Subcutaneous adipose tissue (tissue), 4 donors: ENCODE measurements around the gene AKAP11. TPM values are rescaled to one million over a fixed set of nuclear protein-coding genes. Genes with fewer than 3 reads are reported as not detected.

Experiments used
- CTCF ChIP-seq: fragments of 450-650 bp; IDR thresholded peaks from one replicate; pipeline ENCODE4 v1.5.1; 2016; ENCODE audit warnings: low read depth, mild to moderate bottlenecking, control low read depth, antibody characterized with exemption, moderate library complexity
- total RNA-seq, 4 donors: library from RNA; depleted of rRNA; stranded (reverse); fragments of >200 nt; gene quantifications; one replicate each; pipeline ENCODE4 v1.1.0, GENCODE V29; 2016

Gene AKAP11
- total RNA-seq, 4 donors from 2014 or later = 34.1 to 50.9 (median 39.2) TPM

GRCh38 chr13:42331009-42331408 is 59.1 kb downstream of the AKAP11 start:
- TF ChIP-seq CTCF = no peak

- TF ChIP-seq CTCF = no peak
Observed at GRCh38 chr13:42333613-42334328, 61.8 kb downstream of the AKAP11 start.

GRCh38 chr13:42334329-42334706 is 62.4 kb downstream of the AKAP11 start:
- no peak for TF ChIP-seq CTCF

- TF ChIP-seq CTCF = no peak
Observed at GRCh38 chr13:42337808-42338600, 66.1 kb downstream of the AKAP11 start.

- no peak for TF ChIP-seq CTCF
Observed at GRCh38 chr13:42345367-42345766, 73.4 kb downstream of the AKAP11 start.

- no peak for TF ChIP-seq CTCF
Observed at GRCh38 chr13:42348576-42348975, 76.6 kb downstream of the AKAP11 start.

GRCh38 chr13:42350141-42350540 is 78.2 kb downstream of the AKAP11 start:
- TF ChIP-seq CTCF = no peak
